ENCODE data around the gene PGAP3.
"Not testable (repeated sequence)": the region's sequence is repeated elsewhere in the genome, so short reads cannot be mapped to it uniquely, and the experiment has no call there.

Gene PGAP3

GRCh38 chr17:39711851-39712250 is 24.0 kb upstream of the PGAP3 start:
- Histone ChIP-seq H3K36me3 (ENCODE audit: insufficient read depth, low read length) (no peaks in the 10 kb centered on the region), H3K79me2 (ENCODE audit: insufficient read depth, low read length) (no peaks in the 10 kb centered on the region), H3K27me3 (ENCODE audit: insufficient read depth, low read length) (no peaks in the 10 kb centered on the region), H3K9ac (ENCODE audit: low read length) (no peak overlapping the region), H2AFZ (ENCODE audit: low read length) (no peak overlapping the region), H3K4me1 (ENCODE audit: insufficient read depth, low read length, severe bottlenecking) (no peaks in the 10 kb centered on the region), H3K4me3 (ENCODE audit: low read depth, low read length, poor library complexity, severe bottlenecking) (no peak overlapping the region), H3K9me3 (ENCODE audit: low read length) (no peaks in the 10 kb centered on the region), H3F3A (ENCODE audit: insufficient read depth, low read length) (no peaks in the 10 kb centered on the region), H3K4me2 (ENCODE audit: low read length) (no peak overlapping the region), H4K20me1 (ENCODE audit: insufficient read depth, low read length) (no peaks in the 10 kb centered on the region), H3K9me2 (ENCODE audit: low read depth, low read length) (no peaks in the 10 kb centered on the region), H3K27ac (ENCODE audit: low read depth, low read length, poor library complexity, severe bottlenecking) (no peak overlapping the region)
- no peak for TF ChIP-seq CTCF (IDR thresholded peaks at IDR 0.05; ENCODE audit: low read length)
- TF ChIP-seq EZH2 (IDR thresholded peaks at IDR 0.05; ENCODE audit: borderline replicate concordance, low read length), result no peak

DNA sequence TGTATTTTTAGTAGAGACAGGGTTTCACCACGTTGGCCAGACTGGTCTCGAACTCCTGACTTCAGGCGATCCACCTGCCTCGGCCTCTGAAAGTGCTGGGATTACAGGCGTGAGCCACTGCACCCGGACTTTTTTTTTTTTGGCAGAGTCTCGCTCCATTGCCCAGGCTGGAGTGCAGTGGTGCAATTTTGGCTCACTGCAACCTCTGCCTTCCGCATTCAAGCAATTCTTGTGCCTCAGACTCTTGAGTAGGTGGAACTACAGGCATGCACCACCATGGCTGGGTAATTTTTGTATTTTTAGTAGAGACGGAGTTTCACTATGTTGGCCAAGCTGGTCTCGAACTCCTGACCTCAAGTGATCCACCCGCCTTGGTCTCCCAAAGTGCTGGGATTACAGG is 23.2 kb upstream of the PGAP3 start:
- not testable (repeated sequence) for H4K20me1 ChIP-seq (ENCODE audit: insufficient read depth, low read length); H3K9me3 ChIP-seq (ENCODE audit: low read length); H3K27ac ChIP-seq (ENCODE audit: low read depth, low read length, poor library complexity, severe bottlenecking); H3K4me2 ChIP-seq (ENCODE audit: low read length); H3F3A ChIP-seq (ENCODE audit: insufficient read depth, low read length); H2AFZ ChIP-seq (ENCODE audit: low read length); H3K36me3 ChIP-seq (ENCODE audit: insufficient read depth, low read length); H3K9me2 ChIP-seq (ENCODE audit: low read depth, low read length); H3K4me3 ChIP-seq (ENCODE audit: low read depth, low read length, poor library complexity, severe bottlenecking); H3K4me1 ChIP-seq (ENCODE audit: insufficient read depth, low read length, severe bottlenecking); H3K79me2 ChIP-seq (ENCODE audit: insufficient read depth, low read length); H3K9ac ChIP-seq (ENCODE audit: low read length); H3K27me3 ChIP-seq (ENCODE audit: insufficient read depth, low read length)

GRCh38 chr17:39709998-39710964 is 22.4 kb upstream of the PGAP3 start:
- H3K4me2 ChIP-seq (ENCODE audit: low read length), result no peak overlapping the region

More at GRCh38 chr17:39709998-39710964, 22.4 kb upstream of the PGAP3 start:
- Histone ChIP-seq H3K9ac (ENCODE audit: low read length) (no peak overlapping the region), H4K20me1 (ENCODE audit: insufficient read depth, low read length) (no peaks in the 10 kb centered on the region), H3K4me3 (ENCODE audit: low read depth, low read length, poor library complexity, severe bottlenecking) (no peak overlapping the region), H3K36me3 (ENCODE audit: insufficient read depth, low read length) (no peaks in the 10 kb centered on the region), H3K9me3 (ENCODE audit: low read length) (no peaks in the 10 kb centered on the region), H3K4me1 (ENCODE audit: insufficient read depth, low read length, severe bottlenecking) (no peaks in the 10 kb centered on the region), H2AFZ (ENCODE audit: low read length) (no peak overlapping the region), H3K27me3 (ENCODE audit: insufficient read depth, low read length) (no peaks in the 10 kb centered on the region), H3K79me2 (ENCODE audit: insufficient read depth, low read length) (no peaks in the 10 kb centered on the region), H3K27ac (ENCODE audit: low read depth, low read length, poor library complexity, severe bottlenecking) (no peak overlapping the region), H3K9me2 (ENCODE audit: low read depth, low read length) (no peaks in the 10 kb centered on the region), H3F3A (ENCODE audit: insufficient read depth, low read length) (no peaks in the 10 kb centered on the region)
- no peak for TF ChIP-seq CTCF (IDR thresholded peaks at IDR 0.05; ENCODE audit: low read length)
- TF ChIP-seq EZH2 (IDR thresholded peaks at IDR 0.05; ENCODE audit: borderline replicate concordance, low read length), result no peak
